Neural progenitor cell (in vitro differentiated cells): ENCODE measurements around the gene KAT7.

Experiments used
- EZH2 ChIP-seq: fragments of 200-600 bp; sonication (generic); IDR thresholded peaks from 2 replicates; pipeline ENCODE4 v1.6.1; 2017; ENCODE audit warnings: antibody characterized with exemption, mild to moderate bottlenecking, moderate library complexity
- EZH2phosphoT487 ChIP-seq: fragments of 200-600 bp; sonication (generic); IDR thresholded peaks from 2 replicates; pipeline ENCODE4 v1.6.1; 2017; ENCODE audit warnings: antibody characterized with exemption
- TF ChIP-seq, protein P1 (sequence below): fragments of 200-600 bp; sonication (generic); IDR thresholded peaks from 2 replicates; pipeline ENCODE4 v1.5.1; 2017; ENCODE audit warnings: antibody characterized with exemption, mild to moderate bottlenecking

DNA sequence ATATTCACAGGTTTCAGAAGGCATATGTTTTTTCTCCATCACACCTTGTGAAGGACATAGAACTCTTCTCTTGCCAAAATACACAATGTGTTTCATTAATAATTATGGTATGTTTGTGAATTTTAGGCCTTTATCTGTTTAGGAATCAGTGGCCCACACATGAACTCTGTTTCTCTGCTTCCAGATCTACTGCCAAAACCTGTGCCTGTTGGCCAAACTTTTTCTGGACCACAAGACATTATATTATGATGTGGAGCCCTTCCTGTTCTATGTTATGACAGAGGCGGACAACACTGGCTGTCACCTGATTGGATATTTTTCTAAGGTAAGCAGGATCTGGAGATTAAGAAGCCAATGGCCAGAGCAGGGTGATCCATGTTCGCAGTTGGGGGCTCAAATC is 33.0 kb downstream of the KAT7 start:
- TF ChIP-seq, protein P1, sequence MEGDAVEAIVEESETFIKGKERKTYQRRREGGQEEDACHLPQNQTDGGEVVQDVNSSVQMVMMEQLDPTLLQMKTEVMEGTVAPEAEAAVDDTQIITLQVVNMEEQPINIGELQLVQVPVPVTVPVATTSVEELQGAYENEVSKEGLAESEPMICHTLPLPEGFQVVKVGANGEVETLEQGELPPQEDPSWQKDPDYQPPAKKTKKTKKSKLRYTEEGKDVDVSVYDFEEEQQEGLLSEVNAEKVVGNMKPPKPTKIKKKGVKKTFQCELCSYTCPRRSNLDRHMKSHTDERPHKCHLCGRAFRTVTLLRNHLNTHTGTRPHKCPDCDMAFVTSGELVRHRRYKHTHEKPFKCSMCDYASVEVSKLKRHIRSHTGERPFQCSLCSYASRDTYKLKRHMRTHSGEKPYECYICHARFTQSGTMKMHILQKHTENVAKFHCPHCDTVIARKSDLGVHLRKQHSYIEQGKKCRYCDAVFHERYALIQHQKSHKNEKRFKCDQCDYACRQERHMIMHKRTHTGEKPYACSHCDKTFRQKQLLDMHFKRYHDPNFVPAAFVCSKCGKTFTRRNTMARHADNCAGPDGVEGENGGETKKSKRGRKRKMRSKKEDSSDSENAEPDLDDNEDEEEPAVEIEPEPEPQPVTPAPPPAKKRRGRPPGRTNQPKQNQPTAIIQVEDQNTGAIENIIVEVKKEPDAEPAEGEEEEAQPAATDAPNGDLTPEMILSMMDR = no peak
- TF ChIP-seq EZH2 (no peak), EZH2phosphoT487 (no peak)
